LNCAP (cell line): ENCODE measurements around the gene CLPTM1.

Experiments used
- CTCF ChIP-seq: fragments of 450-650 bp; IDR thresholded peaks from 2 replicates; pipeline ENCODE4 v1.5.1; 2017; ENCODE audit warnings: mild to moderate bottlenecking

The CLPTM1 gene

DNA sequence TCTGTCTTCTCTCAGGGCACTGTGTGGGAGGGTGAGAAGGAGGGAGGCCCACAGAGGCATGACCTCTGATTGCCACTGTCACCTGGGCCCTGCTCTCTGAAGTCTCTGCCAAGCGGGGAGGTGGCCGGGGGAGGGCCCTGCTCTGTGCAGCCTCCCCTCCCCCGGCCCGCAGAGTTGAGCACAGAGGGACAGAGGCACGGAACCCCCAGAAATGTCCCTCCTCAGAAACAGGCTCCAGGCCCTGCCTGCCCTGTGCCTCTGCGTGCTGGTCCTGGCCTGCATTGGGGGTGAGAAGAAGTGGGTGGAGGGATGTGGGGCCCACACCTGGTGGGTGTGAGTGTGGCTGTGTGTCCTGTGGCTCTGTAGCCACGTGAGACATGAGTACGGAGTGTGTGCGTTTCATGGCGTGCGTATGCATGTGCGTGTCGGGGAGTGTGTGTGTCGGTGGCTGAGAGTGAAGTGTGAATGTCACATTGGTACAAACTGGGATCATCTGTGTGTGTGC is 13.1 kb upstream of the CLPTM1 start, which contains the start of gene APOC4:
Gene APOC4 (plus strand): TSS at position 171 of the 505 bp plus-strand sequence. CDS start 41 bp downstream, at position 212.
- TF ChIP-seq CTCF: no peak

DNA sequence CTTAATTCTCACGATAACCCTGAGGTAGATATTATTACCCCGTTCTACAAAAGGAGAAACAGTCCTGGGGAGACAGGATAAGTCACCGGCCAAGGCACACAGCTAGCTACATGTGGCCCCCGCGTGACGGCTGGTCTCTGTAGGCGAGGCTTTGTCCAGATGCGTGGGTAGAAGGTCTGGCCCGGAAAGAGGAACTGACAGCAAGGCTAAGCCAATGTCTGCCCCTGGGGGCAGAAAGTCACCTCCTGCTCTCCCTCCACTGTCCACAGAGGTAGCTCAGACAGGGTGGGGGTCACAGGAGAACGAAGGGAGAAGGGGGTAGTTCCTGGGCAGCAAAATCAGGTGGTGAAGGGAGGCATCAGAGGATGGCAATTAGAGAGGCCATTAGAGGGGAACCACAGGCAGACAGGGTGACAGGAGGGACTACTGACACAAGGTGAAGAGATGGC is 11.4 kb upstream of the CLPTM1 start:
- no peak for TF ChIP-seq CTCF

- no peak for TF ChIP-seq CTCF
Observed at GRCh38 chr19:44947041-44947581, 8.1 kb upstream of the CLPTM1 start.

GRCh38 chr19:44948237-44948636 is 6.9 kb upstream of the CLPTM1 start:
- no peak for TF ChIP-seq CTCF

DNA sequence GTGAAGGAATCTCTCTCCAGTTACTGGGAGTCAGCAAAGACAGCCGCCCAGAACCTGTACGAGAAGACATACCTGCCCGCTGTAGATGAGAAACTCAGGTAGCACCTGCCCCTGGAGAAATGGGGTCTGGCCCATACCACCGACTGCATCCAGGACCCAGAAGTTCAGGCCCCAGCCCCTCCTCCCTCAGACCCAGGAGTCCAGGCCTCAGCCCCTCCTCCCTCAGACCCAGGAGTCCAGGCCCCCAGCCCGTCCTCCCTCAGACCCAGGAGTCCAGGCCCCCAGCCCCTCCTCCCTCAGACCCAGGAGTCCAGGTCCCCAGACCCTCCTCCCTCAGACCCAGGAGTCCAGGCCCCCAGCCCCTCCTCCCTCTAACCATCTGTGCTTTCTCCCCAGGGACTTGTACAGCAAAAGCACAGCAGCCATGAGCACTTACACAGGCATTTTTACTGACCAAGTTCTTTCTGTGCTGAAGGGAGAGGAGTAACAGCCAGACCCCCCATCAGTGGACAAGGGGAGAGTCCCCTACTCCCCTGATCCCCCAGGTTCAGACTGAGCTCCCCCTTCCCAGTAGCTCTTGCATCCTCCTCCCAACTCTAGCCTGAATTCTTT is 6.3 kb upstream of the CLPTM1 start:
- TF ChIP-seq CTCF: no peak

GRCh38 chr19:44949550-44949949 is 5.6 kb upstream of the CLPTM1 start:
- no peak for TF ChIP-seq CTCF

- peak; percentile 69 for TF ChIP-seq CTCF
Observed at GRCh38 chr19:44951179-44952159, 3.7 kb upstream of the CLPTM1 start.
